Calu3 (cell line): ENCODE results near the gene HRH3. TPM values are rescaled to one million over a fixed set of nuclear protein-coding genes. Genes with fewer than 3 reads are reported as not detected.

Source experiments
- BruUV-seq: library from RNA; stranded (reverse); fragments of 400-500 nt; replicated peaks from 2 replicates; lab custom pipeline; 2021; lab: Mats Ljungman, UMichigan
- CTCF ChIA-PET: fragments of 300-600 bp; sonication (Branson Sonifier 250); formaldehyde crosslinking; loops from one replicate; lab custom pipeline; 2022; ENCODE audit warnings: antibody characterized with exemption; lab: Charles Lee
- DNase-seq: peaks from one replicate; pipeline ENCODE4 v3.0.0; 2022
- H3K27ac Mint-ChIP-seq: one replicate; pipeline ENCODE4 v1.8.0; 2022; ENCODE audit warnings: mixed read lengths; ENCODE audit not compliant: unreplicated experiment
- H3K27me3 Mint-ChIP-seq: one replicate; pipeline ENCODE4 v1.8.0; 2022; ENCODE audit warnings: mixed read lengths; ENCODE audit not compliant: unreplicated experiment
- H3K36me3 Mint-ChIP-seq: one replicate; pipeline ENCODE4 v1.8.0; 2022; ENCODE audit warnings: mild to moderate bottlenecking, moderate library complexity, mixed read lengths; ENCODE audit not compliant: insufficient read depth, unreplicated experiment
- H3K4me1 Mint-ChIP-seq: one replicate; pipeline ENCODE4 v1.8.0; 2022; ENCODE audit warnings: mild to moderate bottlenecking, low read depth, mixed read lengths; ENCODE audit not compliant: unreplicated experiment
- H3K4me3 Mint-ChIP-seq: one replicate; pipeline ENCODE4 v1.8.0; 2022; ENCODE audit warnings: mild to moderate bottlenecking, low read depth, moderate library complexity, mixed read lengths; ENCODE audit not compliant: unreplicated experiment
- H3K9me3 Mint-ChIP-seq: one replicate; pipeline ENCODE4 v1.8.0; 2022; ENCODE audit warnings: low read depth, mixed read lengths; ENCODE audit not compliant: unreplicated experiment
- intact Hi-C: fragments of 100-400 bp; cut with micrococcal nuclease; formaldehyde crosslinking; loops from one replicate; pipeline ENCODE4 v1.10.0; 2022; ENCODE audit not compliant: unreplicated experiment
- total RNA-seq: library from RNA; stranded (reverse); gene quantifications from 2 replicates; pipeline ENCODE4 v1.2.3, GENCODE V29; 2022
- TF ChIP-seq, protein P1 (sequence below): fragments of 200-600 bp; IDR thresholded peaks from one replicate; pipeline ENCODE4 v1.8.0; 2022; ENCODE audit warnings: antibody characterized with exemption; ENCODE audit not compliant: unreplicated experiment

The HRH3 gene
- total RNA-seq, 1 experiment from 2014 or later: not detected

DNA sequence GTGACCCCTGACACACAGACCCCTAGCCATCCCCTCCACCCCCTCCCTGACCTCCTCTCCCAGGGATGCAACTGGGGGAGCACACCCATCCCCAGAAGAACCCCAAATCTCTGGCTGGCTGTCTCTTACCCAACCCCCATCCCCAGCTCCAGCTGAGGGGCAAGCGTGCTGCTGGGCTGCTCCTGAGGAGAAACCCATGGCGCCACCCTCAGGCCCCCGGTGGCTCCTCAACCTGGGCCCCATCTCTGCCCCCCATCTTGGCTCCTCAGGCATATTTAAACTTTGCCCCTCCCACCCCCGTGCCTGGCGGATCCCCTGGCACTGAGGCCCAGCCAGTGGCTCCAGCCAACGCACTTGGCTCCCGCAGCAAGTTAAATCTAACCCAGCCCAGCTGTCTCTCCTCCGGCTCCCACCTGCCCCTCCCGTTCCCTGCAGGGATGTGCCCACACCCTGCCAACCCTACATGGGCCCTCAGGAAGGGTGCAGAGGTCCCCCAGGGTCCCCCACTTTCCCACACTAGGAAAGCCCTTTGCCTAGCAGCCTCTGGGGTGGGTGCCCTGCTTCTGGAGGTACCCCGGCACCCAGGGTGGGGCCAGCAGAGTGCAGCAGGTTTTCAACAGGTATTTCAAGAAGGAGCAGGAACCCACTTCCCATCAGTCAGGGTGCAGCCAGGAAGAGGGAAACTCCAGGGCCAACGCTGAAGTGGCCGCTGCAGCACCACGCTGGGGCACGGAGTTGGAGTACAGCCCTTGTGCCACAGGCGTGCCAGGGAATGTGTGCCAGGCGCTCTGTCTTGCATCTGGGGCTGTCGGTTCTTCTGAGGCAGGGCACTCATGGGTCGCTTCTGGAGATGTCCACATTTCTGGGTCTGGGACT lies 12.9 kb upstream of the HRH3 start:
- H3K4me1 Mint-ChIP-seq: peaks cover 22% of the 10 kb centered on the region
- H3K27me3 Mint-ChIP-seq: peaks cover 13% of the 10 kb centered on the region
- CTCF ChIA-PET: no interaction called here

DNA sequence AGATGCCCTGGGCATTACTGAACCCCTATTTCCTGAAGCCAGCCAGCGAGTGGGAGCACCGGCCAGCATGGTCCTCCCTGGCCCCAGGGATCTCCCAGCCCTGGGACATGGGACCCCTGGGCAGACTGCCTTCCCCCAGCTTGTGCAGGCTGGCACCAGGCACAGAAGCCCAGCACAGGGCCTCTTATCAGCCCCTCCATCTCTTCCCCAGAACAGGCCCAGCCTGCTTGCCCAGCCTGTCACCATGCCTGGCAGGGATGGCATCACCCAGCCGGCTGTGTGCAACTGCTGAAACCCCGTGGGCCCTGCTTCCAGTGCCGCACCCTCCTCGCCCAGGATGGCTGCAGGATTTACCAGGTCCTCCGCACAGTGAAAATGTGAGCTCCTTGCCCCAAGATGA lies 12.1 kb upstream of the HRH3 start:
- no TSS peak for BruUV-seq
- H3K4me3 Mint-ChIP-seq: no peak overlapping the region
- intact Hi-C loops: no loop called here
- CTCF ChIA-PET: no interaction called here
- peak; percentile 78 for DNase-seq
- peaks cover 12% of the 10 kb centered on the region for H3K36me3 Mint-ChIP-seq
- H3K4me1 Mint-ChIP-seq: peaks cover 16% of the 10 kb centered on the region
- no peak overlapping the region for H3K27ac Mint-ChIP-seq
- peaks cover 18% of the 10 kb centered on the region for H3K27me3 Mint-ChIP-seq
- H3K9me3 Mint-ChIP-seq: no peaks in the 10 kb centered on the region
- TF ChIP-seq, protein P1, sequence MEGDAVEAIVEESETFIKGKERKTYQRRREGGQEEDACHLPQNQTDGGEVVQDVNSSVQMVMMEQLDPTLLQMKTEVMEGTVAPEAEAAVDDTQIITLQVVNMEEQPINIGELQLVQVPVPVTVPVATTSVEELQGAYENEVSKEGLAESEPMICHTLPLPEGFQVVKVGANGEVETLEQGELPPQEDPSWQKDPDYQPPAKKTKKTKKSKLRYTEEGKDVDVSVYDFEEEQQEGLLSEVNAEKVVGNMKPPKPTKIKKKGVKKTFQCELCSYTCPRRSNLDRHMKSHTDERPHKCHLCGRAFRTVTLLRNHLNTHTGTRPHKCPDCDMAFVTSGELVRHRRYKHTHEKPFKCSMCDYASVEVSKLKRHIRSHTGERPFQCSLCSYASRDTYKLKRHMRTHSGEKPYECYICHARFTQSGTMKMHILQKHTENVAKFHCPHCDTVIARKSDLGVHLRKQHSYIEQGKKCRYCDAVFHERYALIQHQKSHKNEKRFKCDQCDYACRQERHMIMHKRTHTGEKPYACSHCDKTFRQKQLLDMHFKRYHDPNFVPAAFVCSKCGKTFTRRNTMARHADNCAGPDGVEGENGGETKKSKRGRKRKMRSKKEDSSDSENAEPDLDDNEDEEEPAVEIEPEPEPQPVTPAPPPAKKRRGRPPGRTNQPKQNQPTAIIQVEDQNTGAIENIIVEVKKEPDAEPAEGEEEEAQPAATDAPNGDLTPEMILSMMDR: no peak

More for the DNA sequence above, 12.9 kb upstream of the HRH3 start:
- H3K4me3 Mint-ChIP-seq: no peak overlapping the region
- TF ChIP-seq, protein P1: no peak
- no TSS peak for BruUV-seq
- H3K9me3 Mint-ChIP-seq: no peaks in the 10 kb centered on the region
- peaks cover 17% of the 10 kb centered on the region for H3K36me3 Mint-ChIP-seq
- intact Hi-C loops: no loop called here
- H3K27ac Mint-ChIP-seq: no peak overlapping the region
- no peak for DNase-seq

DNA sequence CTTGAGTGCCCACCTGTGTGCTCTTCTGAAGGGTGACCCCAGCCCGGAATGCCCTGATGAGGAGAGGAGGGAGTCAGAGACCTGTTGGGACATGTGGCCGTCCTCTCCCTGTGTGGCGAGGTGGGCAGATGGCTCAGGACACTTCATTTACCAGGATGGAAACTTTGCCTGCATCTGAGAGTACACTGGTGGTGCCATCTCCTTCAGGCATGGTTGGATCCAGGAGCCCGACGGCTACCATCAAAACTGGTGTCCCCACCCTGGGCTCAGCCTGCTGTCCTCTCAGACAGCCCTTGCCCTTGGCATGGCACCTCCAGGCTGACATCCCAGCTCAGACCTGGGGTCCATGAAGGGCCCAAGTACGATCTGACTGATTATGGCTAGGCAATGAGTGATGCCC lies 11.2 kb upstream of the HRH3 start:
- H3K9me3 Mint-ChIP-seq: no peaks in the 10 kb centered on the region
- H3K4me1 Mint-ChIP-seq: peaks cover 20% of the 10 kb centered on the region
- H3K27me3 Mint-ChIP-seq: peaks cover 23% of the 10 kb centered on the region
- BruUV-seq: no TSS peak
- TF ChIP-seq, protein P1: no peak
- H3K4me3 Mint-ChIP-seq: no peak overlapping the region
- no peak overlapping the region for H3K27ac Mint-ChIP-seq
- CTCF ChIA-PET: no interaction called here
- intact Hi-C loops: no loop called here
- H3K36me3 Mint-ChIP-seq: peaks cover 11% of the 10 kb centered on the region
- DNase-seq: no peak

DNA sequence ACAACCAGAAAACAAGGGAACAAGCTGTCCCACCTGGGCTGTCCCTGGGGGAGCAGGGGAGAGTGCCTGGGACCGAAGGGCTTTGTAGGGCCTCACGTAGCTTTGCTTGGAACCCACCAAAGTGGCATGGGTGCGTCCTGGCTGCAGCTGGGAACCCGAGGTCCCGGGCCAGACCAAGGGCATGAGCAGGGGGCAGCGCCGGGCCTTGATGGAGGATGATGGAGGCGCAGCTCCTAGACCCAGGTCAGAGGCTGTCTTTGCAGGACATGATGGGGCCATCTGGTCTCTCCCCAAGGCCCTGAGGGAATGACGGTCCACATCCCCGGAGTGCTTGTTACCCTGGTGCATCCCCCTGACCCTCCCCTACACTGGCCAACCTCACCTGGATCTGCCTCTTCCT lies 10.6 kb upstream of the HRH3 start:
- CTCF ChIA-PET: no interaction called here
- Mint-ChIP-seq H3K27me3 (peaks cover 23% of the 10 kb centered on the region), H3K4me1 (peaks cover 15% of the 10 kb centered on the region), H3K9me3 (no peaks in the 10 kb centered on the region), H3K27ac (no peak overlapping the region), H3K36me3 (peaks cover 5% of the 10 kb centered on the region), H3K4me3 (no peak overlapping the region)
- intact Hi-C loops: no loop called here
- DNase-seq: no peak
- no TSS peak for BruUV-seq
- TF ChIP-seq, protein P1: no peak
